NCI-H510A treated with DMSO at 0.1 percent for 48 hours (cell line): ENCODE measurements around the gene FOXD1.
"Not testable (repeated sequence)": the region's sequence is repeated elsewhere in the genome, so short reads cannot be mapped to it uniquely, and the experiment has no call there.

ENCODE experiments used
- DNase-seq: peaks from one replicate; lab custom pipeline; 2025; lab: John Stamatoyannopoulos, UW

FOXD1 gene

GRCh38 chr5:73464016-73464745 lies 15.6 kb upstream of the FOXD1 start:
- DNase-seq: no peak

GRCh38 chr5:73460133-73460532 lies 11.6 kb upstream of the FOXD1 start:
- DNase-seq: no peak

GRCh38 chr5:73459366-73459765 lies 10.8 kb upstream of the FOXD1 start:
- no peak for DNase-seq

GRCh38 chr5:73456462-73456861 lies 7.9 kb upstream of the FOXD1 start:
- not testable (repeated sequence) for DNase-seq

- peak; percentile 88 for DNase-seq
Observed at GRCh38 chr5:73454379-73455036, 5.9 kb upstream of the FOXD1 start.

- DNase-seq: no peak
Observed at GRCh38 chr5:73452215-73452614, 3.6 kb upstream of the FOXD1 start.

GRCh38 chr5:73451224-73452130 lies 2.9 kb upstream of the FOXD1 start:
- no peak for DNase-seq

GRCh38 chr5:73450672-73451223 lies 2.2 kb upstream of the FOXD1 start:
- DNase-seq: no peak

- DNase-seq: no peak
Observed at GRCh38 chr5:73450137-73450536, 1.6 kb upstream of the FOXD1 start.

GRCh38 chr5:73447530-73448462 lies 781 bp downstream of the FOXD1 start:
- DNase-seq: peak; percentile 19

- peak; percentile 7 for DNase-seq
Observed at GRCh38 chr5:73446631-73447529, 1.7 kb downstream of the FOXD1 start.

- no peak for DNase-seq
Observed at GRCh38 chr5:73445665-73446630, 2.6 kb downstream of the FOXD1 start.

- DNase-seq: no peak
Observed at GRCh38 chr5:73444499-73445438, 3.8 kb downstream of the FOXD1 start.

GRCh38 chr5:73443829-73444498 lies 4.6 kb downstream of the FOXD1 start:
- DNase-seq: no peak

GRCh38 chr5:73442996-73443627 lies 5.5 kb downstream of the FOXD1 start:
- DNase-seq: no peak

GRCh38 chr5:73442231-73442811 lies 6.3 kb downstream of the FOXD1 start:
- DNase-seq: no peak
